ENCODE data around the gene MMP7. TPM values are rescaled to one million over a fixed set of nuclear protein-coding genes. Genes with fewer than 3 reads are reported as not detected.

The MMP7 gene
- total and polyA plus RNA-seq, 2 experiments from 2014 or later, result not detected

DNA sequence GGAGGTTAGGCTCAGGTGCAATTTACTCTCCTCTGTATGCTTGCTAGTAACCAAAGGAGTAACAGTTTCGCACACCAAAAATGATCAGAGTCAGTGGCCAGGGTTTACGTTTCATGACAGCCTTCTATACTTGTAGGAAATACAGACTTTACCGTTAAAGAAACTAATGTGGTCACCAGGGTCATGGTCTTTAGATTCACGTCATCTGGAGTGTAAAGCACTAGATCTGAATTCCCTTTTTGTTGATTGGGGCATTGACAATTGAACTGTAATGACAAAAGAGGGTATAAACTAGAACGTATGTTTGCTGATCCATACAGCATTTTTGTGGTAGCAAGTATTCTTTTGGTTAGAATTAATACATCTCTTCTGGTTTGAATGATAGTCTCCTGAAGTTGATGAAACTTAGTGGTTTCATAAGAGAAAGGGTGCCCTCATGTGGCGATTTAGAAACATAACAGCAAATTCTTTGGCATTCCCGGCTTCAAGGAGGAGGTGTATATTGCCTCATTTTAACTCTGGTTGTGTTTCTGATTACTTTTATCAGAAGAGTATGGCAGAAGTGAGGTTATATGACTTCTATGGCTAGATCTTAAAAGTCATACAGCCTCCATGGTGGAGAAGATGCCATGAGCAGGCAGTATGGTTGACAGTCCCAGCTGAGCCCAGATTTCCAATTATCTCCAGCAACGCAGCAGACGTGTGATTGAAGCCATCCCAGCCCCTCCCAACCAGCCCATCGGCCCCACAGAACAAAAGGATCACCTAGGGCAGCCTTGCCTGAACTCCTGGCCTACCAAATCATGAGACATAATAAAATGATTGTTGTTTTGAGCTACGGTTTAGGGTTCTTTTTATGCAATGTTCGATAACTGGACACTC, 35.1 kb downstream of the MMP7 start:
- H3K9me2 ChIP-seq (ENCODE audit: insufficient read depth), result no peaks in the 10 kb centered on the region
- H3K27me3 ChIP-seq (ENCODE audit: insufficient read depth), result no peaks in the 10 kb centered on the region
- no peaks in the 10 kb centered on the region for H3K9me3 Mint-ChIP-seq
- ATAC-seq (peak; percentile 98), DNase-seq (ENCODE audit: low spot score) (peak; percentile 90)
- H3K36me3 Mint-ChIP-seq (ENCODE audit: low read depth), result no peaks in the 10 kb centered on the region
- H3K36me3 ChIP-seq (ENCODE audit: insufficient read depth), result no peaks in the 10 kb centered on the region
- H3K79me2 ChIP-seq (replicated peaks; ENCODE audit: insufficient read depth), result no peaks in the 10 kb centered on the region
- H3K4me3 ChIP-seq, result no peak overlapping the region
- no peak overlapping the region for H3K27ac Mint-ChIP-seq
- peaks cover 7% of the 10 kb centered on the region for H3K27me3 Mint-ChIP-seq (ENCODE audit: insufficient read depth, low read depth, poor library complexity)
- no peaks in the 10 kb centered on the region for H3K4me1 ChIP-seq (ENCODE audit: insufficient read depth)
- no peaks in the 10 kb centered on the region for H3F3A ChIP-seq (replicated peaks; ENCODE audit: low read depth)
- no peaks in the 10 kb centered on the region for H4K20me1 ChIP-seq (replicated peaks; ENCODE audit: insufficient read depth)
- 0 out of 2 replicates have a peak overlapping the region, but pooled peaks have one; percentile 3 for H3K4me2 ChIP-seq
- no peak overlapping the region for H3K27ac ChIP-seq (ENCODE audit: low read depth)
- no peak for TF ChIP-seq JUNB (IDR thresholded peaks at IDR 0.05; ENCODE audit: unreplicated experiment)
- TF ChIP-seq, protein P1, sequence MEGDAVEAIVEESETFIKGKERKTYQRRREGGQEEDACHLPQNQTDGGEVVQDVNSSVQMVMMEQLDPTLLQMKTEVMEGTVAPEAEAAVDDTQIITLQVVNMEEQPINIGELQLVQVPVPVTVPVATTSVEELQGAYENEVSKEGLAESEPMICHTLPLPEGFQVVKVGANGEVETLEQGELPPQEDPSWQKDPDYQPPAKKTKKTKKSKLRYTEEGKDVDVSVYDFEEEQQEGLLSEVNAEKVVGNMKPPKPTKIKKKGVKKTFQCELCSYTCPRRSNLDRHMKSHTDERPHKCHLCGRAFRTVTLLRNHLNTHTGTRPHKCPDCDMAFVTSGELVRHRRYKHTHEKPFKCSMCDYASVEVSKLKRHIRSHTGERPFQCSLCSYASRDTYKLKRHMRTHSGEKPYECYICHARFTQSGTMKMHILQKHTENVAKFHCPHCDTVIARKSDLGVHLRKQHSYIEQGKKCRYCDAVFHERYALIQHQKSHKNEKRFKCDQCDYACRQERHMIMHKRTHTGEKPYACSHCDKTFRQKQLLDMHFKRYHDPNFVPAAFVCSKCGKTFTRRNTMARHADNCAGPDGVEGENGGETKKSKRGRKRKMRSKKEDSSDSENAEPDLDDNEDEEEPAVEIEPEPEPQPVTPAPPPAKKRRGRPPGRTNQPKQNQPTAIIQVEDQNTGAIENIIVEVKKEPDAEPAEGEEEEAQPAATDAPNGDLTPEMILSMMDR (conservative IDR thresholded peaks at IDR 0.05; ENCODE audit: low read depth in 2 of 2), result peak; percentile 73 to 87
- H3K4me1 Mint-ChIP-seq, result peaks cover 5% of the 10 kb centered on the region
- peak overlapping the region; percentile 57; the same call in 2 of the 3 replicates for H3K4me3 Mint-ChIP-seq
- peak overlapping the region; percentile 34 for H2AFZ ChIP-seq

DNA sequence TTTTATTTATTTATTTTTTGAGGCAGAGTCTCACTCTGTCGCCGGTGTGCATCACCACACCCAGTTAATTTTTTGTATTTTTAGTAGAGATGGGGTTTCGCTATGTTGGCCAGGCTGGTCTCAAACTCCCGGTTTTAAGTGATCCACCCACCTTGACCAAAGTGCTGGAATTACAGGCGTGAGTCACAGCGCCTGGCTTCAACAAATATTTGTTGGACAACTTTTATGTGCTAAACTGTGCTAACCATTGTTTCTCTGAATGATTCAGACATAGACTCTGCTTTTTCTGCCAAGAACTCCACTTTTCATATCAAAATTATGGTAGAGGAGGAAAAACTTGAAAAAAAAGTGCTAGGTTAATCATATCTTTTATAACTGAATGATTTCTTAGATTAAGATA, 36.3 kb downstream of the MMP7 start:
- no peaks in the 10 kb centered on the region for H3K36me3 Mint-ChIP-seq (ENCODE audit: low read depth)
- Histone ChIP-seq H3K4me2 (no peak overlapping the region), H3K27me3 (ENCODE audit: insufficient read depth) (no peaks in the 10 kb centered on the region), H2AFZ (no peak overlapping the region), H4K20me1 (replicated peaks; ENCODE audit: insufficient read depth) (no peaks in the 10 kb centered on the region), H3K27ac (ENCODE audit: low read depth) (no peak overlapping the region), H3K79me2 (replicated peaks; ENCODE audit: insufficient read depth) (no peaks in the 10 kb centered on the region), H3K9me2 (ENCODE audit: insufficient read depth) (no peaks in the 10 kb centered on the region), H3K36me3 (ENCODE audit: insufficient read depth) (no peaks in the 10 kb centered on the region), H3F3A (replicated peaks; ENCODE audit: low read depth) (no peaks in the 10 kb centered on the region), H3K4me3 (no peak overlapping the region), H3K4me1 (ENCODE audit: insufficient read depth) (no peaks in the 10 kb centered on the region)
- no peak overlapping the region for H3K4me3 Mint-ChIP-seq
- DNase-seq (ENCODE audit: low spot score) (no peak), ATAC-seq (no peak)
- no peak overlapping the region for H3K27ac Mint-ChIP-seq
- H3K27me3 Mint-ChIP-seq (ENCODE audit: insufficient read depth, low read depth, poor library complexity), result peaks cover 7% of the 10 kb centered on the region
- peaks cover 5% of the 10 kb centered on the region for H3K4me1 Mint-ChIP-seq
- no peaks in the 10 kb centered on the region for H3K9me3 Mint-ChIP-seq
- TF ChIP-seq JUNB (IDR thresholded peaks at IDR 0.05; ENCODE audit: unreplicated experiment), result no peak
- no peak for TF ChIP-seq NANOG (IDR thresholded peaks at IDR 0.05; ENCODE audit: borderline replicate concordance)
- no peak for TF ChIP-seq POLR2AphosphoS5 (IDR thresholded peaks at IDR 0.05; ENCODE audit: low read depth)
- TF ChIP-seq, protein P2, sequence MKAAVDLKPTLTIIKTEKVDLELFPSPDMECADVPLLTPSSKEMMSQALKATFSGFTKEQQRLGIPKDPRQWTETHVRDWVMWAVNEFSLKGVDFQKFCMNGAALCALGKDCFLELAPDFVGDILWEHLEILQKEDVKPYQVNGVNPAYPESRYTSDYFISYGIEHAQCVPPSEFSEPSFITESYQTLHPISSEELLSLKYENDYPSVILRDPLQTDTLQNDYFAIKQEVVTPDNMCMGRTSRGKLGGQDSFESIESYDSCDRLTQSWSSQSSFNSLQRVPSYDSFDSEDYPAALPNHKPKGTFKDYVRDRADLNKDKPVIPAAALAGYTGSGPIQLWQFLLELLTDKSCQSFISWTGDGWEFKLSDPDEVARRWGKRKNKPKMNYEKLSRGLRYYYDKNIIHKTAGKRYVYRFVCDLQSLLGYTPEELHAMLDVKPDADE (IDR thresholded peaks at IDR 0.05), result no peak
- TF ChIP-seq, protein P3, sequence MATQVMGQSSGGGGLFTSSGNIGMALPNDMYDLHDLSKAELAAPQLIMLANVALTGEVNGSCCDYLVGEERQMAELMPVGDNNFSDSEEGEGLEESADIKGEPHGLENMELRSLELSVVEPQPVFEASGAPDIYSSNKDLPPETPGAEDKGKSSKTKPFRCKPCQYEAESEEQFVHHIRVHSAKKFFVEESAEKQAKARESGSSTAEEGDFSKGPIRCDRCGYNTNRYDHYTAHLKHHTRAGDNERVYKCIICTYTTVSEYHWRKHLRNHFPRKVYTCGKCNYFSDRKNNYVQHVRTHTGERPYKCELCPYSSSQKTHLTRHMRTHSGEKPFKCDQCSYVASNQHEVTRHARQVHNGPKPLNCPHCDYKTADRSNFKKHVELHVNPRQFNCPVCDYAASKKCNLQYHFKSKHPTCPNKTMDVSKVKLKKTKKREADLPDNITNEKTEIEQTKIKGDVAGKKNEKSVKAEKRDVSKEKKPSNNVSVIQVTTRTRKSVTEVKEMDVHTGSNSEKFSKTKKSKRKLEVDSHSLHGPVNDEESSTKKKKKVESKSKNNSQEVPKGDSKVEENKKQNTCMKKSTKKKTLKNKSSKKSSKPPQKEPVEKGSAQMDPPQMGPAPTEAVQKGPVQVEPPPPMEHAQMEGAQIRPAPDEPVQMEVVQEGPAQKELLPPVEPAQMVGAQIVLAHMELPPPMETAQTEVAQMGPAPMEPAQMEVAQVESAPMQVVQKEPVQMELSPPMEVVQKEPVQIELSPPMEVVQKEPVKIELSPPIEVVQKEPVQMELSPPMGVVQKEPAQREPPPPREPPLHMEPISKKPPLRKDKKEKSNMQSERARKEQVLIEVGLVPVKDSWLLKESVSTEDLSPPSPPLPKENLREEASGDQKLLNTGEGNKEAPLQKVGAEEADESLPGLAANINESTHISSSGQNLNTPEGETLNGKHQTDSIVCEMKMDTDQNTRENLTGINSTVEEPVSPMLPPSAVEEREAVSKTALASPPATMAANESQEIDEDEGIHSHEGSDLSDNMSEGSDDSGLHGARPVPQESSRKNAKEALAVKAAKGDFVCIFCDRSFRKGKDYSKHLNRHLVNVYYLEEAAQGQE (IDR thresholded peaks at IDR 0.05; ENCODE audit: unreplicated experiment), result no peak
- no peak for TF ChIP-seq EZH2 (IDR thresholded peaks at IDR 0.05; ENCODE audit: low read depth, unreplicated experiment)
- TF ChIP-seq, protein P1 (conservative IDR thresholded peaks at IDR 0.05; ENCODE audit: low read depth in 2 of 2), result no peak
- no peak for TF ChIP-seq STAT1 (IDR thresholded peaks at IDR 0.05; ENCODE audit: unreplicated experiment)
- TF ChIP-seq ZNF114 (CRISPR knock-in tag; IDR thresholded peaks at IDR 0.05), result no peak
- no peak for TF ChIP-seq CREB1 (CRISPR knock-in tag; IDR thresholded peaks at IDR 0.05; ENCODE audit: low read depth)
- no peak for TF ChIP-seq ZNF331 (CRISPR knock-in tag; IDR thresholded peaks at IDR 0.05; ENCODE audit: low read depth)
- TF ChIP-seq EZH2phosphoT487 (IDR thresholded peaks at IDR 0.05; ENCODE audit: unreplicated experiment), result no peak

All from GM23338 (cell line).